Smooth muscle cell (in vitro differentiated cells): ENCODE measurements around the gene GIMAP7. TPM values are rescaled to one million over a fixed set of nuclear protein-coding genes. Genes with fewer than 3 reads are reported as not detected.

Experiments
- DNase-seq: peaks from one replicate; lab custom pipeline; 2025; ENCODE audit not compliant: unreplicated experiment; lab: John Stamatoyannopoulos, UW
- H2AFZ ChIP-seq: fragments of 200-600 bp; sonication (generic); 2 replicates; pipeline ENCODE4 v1.6.0; 2016; ENCODE audit warnings: antibody characterized with exemption, low read depth, mild to moderate bottlenecking
- H3F3A ChIP-seq: fragments of 200-600 bp; sonication (generic); 2 replicates; pipeline ENCODE4 v1.6.0; 2017; ENCODE audit warnings: antibody characterized with exemption, low read depth
- H3K27ac ChIP-seq: fragments of 200-600 bp; sonication (generic); 2 replicates; pipeline ENCODE4 v1.5.1; 2016; ENCODE audit warnings: low read depth, mild to moderate bottlenecking
- H3K27me3 ChIP-seq: fragments of 200-600 bp; sonication (generic); 2 replicates; pipeline ENCODE4 v1.6.1; 2016; ENCODE audit warnings: low read depth, mild to moderate bottlenecking
- H3K36me3 ChIP-seq: fragments of 200-600 bp; sonication (generic); 2 replicates; pipeline ENCODE4 v1.5.1; 2016; ENCODE audit warnings: low read depth
- H3K4me1 ChIP-seq: fragments of 200-600 bp; sonication (generic); 2 replicates; pipeline ENCODE4 v1.5.1; 2016; ENCODE audit warnings: low read depth
- H3K4me2 ChIP-seq: fragments of 200-600 bp; sonication (generic); 2 replicates; pipeline ENCODE4 v1.6.0; 2016; ENCODE audit warnings: mild to moderate bottlenecking
- H3K4me3 ChIP-seq: fragments of 200-600 bp; sonication (generic); 2 replicates; pipeline ENCODE4 v1.5.1; 2016; ENCODE audit warnings: mild to moderate bottlenecking
- H3K79me2 ChIP-seq: fragments of 200-600 bp; sonication (generic); 2 replicates; pipeline ENCODE4 v1.6.0; 2016; ENCODE audit warnings: low read depth, mild to moderate bottlenecking
- H3K9ac ChIP-seq: fragments of 200-600 bp; sonication (generic); 2 replicates; pipeline ENCODE4 v1.6.0; 2016; ENCODE audit warnings: low read depth
- H3K9me3 ChIP-seq: fragments of 200-600 bp; sonication (generic); replicated peaks from 2 replicates; pipeline ENCODE4 v1.5.1; 2016; ENCODE audit warnings: low read depth
- H4K20me1 ChIP-seq: fragments of 200-600 bp; sonication (generic); 2 replicates; pipeline ENCODE4 v1.6.0; 2016; ENCODE audit warnings: low read depth
- WGBS: methylation state at CpG from one replicate; pipeline ENCODE4 v1.1.7; 2016; ENCODE audit warnings: low lambda C conversion rate; 5-methylcytosine and 5-hydroxymethylcytosine counted together
- polyA plus RNA-seq: library from polyadenylated mRNA; unstranded; fragments of >200 nt; fragmentation: Nextera tagmentation; extraction: Ambion mirVana; gene quantifications from 2 replicates; pipeline ENCODE4 v1.2.1, GENCODE V29; 2016
- total RNA-seq: library from RNA; depleted of rRNA; stranded (reverse); fragments of >200 nt; gene quantifications from 2 replicates; pipeline ENCODE4 v1.2.3, GENCODE V29; 2014
- TF ChIP-seq, protein P1 (sequence below): fragments of 200-600 bp; sonication (generic); IDR thresholded peaks from 2 replicates; pipeline ENCODE4 v1.5.1; 2017; ENCODE audit warnings: borderline replicate concordance, mild to moderate bottlenecking, antibody characterized with exemption; ENCODE audit not compliant: insufficient read depth, poor library complexity, severe bottlenecking

GIMAP7 gene
- total and polyA plus RNA-seq, 2 experiments from 2014 or later = not detected

DNA sequence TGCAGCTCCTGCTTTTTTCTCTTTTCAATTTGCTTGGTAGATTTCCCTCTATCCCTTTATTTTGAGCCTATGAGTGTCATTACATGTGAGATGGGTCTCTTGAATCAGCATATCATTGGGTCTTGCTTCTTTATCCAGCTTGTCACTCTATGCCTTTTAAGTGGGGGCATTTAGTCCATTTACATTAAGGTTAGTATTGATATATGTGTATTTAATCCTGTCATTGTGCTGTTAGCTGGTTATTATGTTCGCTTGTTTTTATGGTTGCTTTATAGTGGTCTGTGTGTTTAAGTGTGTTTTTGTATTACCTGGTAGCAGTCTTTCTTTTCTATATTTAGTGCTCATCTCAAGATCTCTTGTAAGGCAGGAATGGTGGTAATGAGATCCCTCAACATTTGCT, 17.0 kb downstream of the GIMAP7 start:
- Histone ChIP-seq H3K9me3 (peaks cover 3% of the 10 kb centered on the region), H3K4me2 (no peak overlapping the region), H4K20me1 (no peaks in the 10 kb centered on the region), H3F3A (no peaks in the 10 kb centered on the region), H3K9ac (no peak overlapping the region), H2AFZ (no peak overlapping the region), H3K79me2 (no peaks in the 10 kb centered on the region), H3K4me1 (no peaks in the 10 kb centered on the region), H3K27me3 (no peaks in the 10 kb centered on the region), H3K4me3 (no peak overlapping the region), H3K36me3 (no peaks in the 10 kb centered on the region), H3K27ac (no peak overlapping the region)
- 83% methylated on average over 1 of the region's 1 CpG for WGBS
- DNase-seq = no peak
- TF ChIP-seq, protein P1, sequence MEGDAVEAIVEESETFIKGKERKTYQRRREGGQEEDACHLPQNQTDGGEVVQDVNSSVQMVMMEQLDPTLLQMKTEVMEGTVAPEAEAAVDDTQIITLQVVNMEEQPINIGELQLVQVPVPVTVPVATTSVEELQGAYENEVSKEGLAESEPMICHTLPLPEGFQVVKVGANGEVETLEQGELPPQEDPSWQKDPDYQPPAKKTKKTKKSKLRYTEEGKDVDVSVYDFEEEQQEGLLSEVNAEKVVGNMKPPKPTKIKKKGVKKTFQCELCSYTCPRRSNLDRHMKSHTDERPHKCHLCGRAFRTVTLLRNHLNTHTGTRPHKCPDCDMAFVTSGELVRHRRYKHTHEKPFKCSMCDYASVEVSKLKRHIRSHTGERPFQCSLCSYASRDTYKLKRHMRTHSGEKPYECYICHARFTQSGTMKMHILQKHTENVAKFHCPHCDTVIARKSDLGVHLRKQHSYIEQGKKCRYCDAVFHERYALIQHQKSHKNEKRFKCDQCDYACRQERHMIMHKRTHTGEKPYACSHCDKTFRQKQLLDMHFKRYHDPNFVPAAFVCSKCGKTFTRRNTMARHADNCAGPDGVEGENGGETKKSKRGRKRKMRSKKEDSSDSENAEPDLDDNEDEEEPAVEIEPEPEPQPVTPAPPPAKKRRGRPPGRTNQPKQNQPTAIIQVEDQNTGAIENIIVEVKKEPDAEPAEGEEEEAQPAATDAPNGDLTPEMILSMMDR = no peak

DNA sequence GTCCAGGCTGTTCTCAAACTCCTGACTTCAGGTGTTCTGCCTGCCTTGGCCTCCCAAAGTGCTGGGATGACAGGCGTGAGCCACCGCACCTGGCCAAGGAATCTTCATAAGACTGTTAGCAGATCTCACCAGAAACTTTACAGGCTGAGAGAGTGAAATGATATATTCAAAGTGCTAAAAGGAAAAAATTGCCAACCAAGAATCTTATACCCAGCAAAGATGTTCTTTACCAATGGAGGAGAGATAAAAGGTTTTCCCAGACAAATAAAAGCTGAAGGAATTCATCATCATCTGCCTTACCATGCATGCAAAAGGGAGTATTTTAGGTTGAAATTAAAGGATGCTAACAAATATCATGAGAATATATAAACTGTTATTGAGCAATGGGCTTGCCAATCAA, 23.6 kb downstream of the GIMAP7 start:
- no peaks in the 10 kb centered on the region for H3F3A ChIP-seq
- peaks cover 11% of the 10 kb centered on the region for H3K9me3 ChIP-seq

DNA sequence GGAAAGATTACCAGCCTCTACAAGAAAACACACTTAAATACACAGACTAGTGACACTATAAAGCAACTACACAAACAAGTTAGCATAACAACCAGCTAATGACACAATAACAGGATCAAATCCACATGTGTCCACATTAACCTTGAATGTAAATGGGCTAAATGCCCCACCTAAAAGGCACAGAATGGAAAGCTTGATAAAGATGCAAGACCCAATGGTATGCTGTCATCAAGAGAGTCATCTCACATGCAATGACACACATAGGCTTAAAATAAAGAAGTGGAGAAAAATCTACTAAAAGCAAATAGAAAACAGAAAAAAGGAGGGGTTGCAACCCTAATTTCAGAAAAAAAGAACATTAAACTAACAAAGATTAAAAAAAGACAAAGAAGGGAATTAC, 38.5 kb downstream of the GIMAP7 start:
- no peaks in the 10 kb centered on the region for H3K36me3 ChIP-seq
- peaks cover 4% of the 10 kb centered on the region for H3K9me3 ChIP-seq
- H2AFZ ChIP-seq = no peak overlapping the region
- no peaks in the 10 kb centered on the region for H3K4me1 ChIP-seq
- no peak overlapping the region for H3K9ac ChIP-seq
- no peak for DNase-seq
- no peaks in the 10 kb centered on the region for H3K79me2 ChIP-seq
- H4K20me1 ChIP-seq = no peaks in the 10 kb centered on the region
- no peak overlapping the region for H3K4me3 ChIP-seq
- no peaks in the 10 kb centered on the region for H3F3A ChIP-seq
- H3K27me3 ChIP-seq = no peaks in the 10 kb centered on the region
- H3K4me2 ChIP-seq = no peak overlapping the region
- TF ChIP-seq, protein P1 = no peak
- no peak overlapping the region for H3K27ac ChIP-seq

More for the DNA sequence above, 23.6 kb downstream of the GIMAP7 start:
- H3K27ac ChIP-seq = no peak overlapping the region
- TF ChIP-seq, protein P1 = no peak
- no peaks in the 10 kb centered on the region for H4K20me1 ChIP-seq
- H3K36me3 ChIP-seq = no peaks in the 10 kb centered on the region
- H3K79me2 ChIP-seq = no peaks in the 10 kb centered on the region
- 84% methylated on average over 2 of the region's 2 CpGs for WGBS
- no peak overlapping the region for H2AFZ ChIP-seq
- no peak overlapping the region for H3K9ac ChIP-seq
- DNase-seq = no peak
- no peak overlapping the region for H3K4me3 ChIP-seq
- H3K4me1 ChIP-seq = no peaks in the 10 kb centered on the region
- H3K4me2 ChIP-seq = no peak overlapping the region
- H3K27me3 ChIP-seq = no peaks in the 10 kb centered on the region

DNA sequence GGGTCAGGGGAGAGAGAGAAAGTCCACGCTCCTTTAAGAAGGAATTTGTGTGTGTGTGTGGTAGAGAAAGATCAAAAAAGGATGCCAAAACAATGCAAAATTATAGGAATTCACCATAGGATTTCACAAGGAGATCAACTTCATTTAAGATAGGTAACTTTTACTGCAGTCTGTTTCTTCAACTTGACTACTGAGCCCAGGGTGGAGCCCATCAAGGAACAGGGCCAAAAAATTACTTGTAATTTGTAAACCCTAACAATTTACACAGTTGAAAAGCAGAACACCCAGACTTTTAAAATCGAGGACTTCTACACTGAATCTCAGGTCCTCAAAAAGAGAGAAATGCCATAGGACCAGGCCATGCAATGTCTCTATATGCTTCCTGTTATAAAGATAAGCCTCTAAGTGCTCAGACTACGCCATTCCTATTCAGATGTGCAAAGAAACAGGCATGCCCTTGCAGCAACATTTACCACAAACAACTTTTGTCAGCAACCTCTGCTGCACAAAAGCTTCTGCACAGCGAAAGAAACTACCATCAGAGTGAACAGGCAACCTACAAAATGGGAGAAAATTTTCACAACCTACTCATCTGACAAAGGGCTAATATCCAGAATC, 42.0 kb downstream of the GIMAP7 start:
- no peak overlapping the region for H2AFZ ChIP-seq
- TF ChIP-seq, protein P1 = no peak
- H3K27ac ChIP-seq = no peak overlapping the region
- no peaks in the 10 kb centered on the region for H3K36me3 ChIP-seq
- WGBS = 39% methylated on average over 4 of the region's 4 CpGs
- no peaks in the 10 kb centered on the region for H3K4me1 ChIP-seq
- H3K9ac ChIP-seq = no peak overlapping the region
- no peaks in the 10 kb centered on the region for H3K79me2 ChIP-seq
- H3K9me3 ChIP-seq = no peaks in the 10 kb centered on the region
- H4K20me1 ChIP-seq = no peaks in the 10 kb centered on the region
- no peak overlapping the region for H3K4me3 ChIP-seq
- no peaks in the 10 kb centered on the region for H3K27me3 ChIP-seq
- H3K4me2 ChIP-seq = no peak overlapping the region
- DNase-seq = no peak
- no peaks in the 10 kb centered on the region for H3F3A ChIP-seq
